GM21723 (cell line): ENCODE data around the gene RPP30.
"Not testable (repeated sequence)": the region's sequence is repeated elsewhere in the genome, so short reads cannot be mapped to it uniquely, and the experiment has no call there.

ENCODE experiments used
- ATAC-seq: cut with Tn5 transposase; IDR thresholded peaks from one replicate; pipeline ENCODE4 v1.9.1; 2021; ENCODE audit warnings: mild to moderate bottlenecking, moderate library complexity; ENCODE audit not compliant: unreplicated experiment

Gene RPP30

GRCh38 chr10:90939116-90939515 is 67.3 kb downstream of the RPP30 start:
- no peak for ATAC-seq

- ATAC-seq = no peak
These were observed 67.9 kb downstream of the RPP30 start for GRCh38 chr10:90939648-90940047.

GRCh38 chr10:90942980-90943379 is 71.2 kb downstream of the RPP30 start:
- ATAC-seq = not testable (repeated sequence)

GRCh38 chr10:90944749-90945148 is 73.0 kb downstream of the RPP30 start:
- no peak for ATAC-seq

GRCh38 chr10:90945491-90946070 is 73.8 kb downstream of the RPP30 start:
- no peak for ATAC-seq

GRCh38 chr10:90947030-90947960 is 75.5 kb downstream of the RPP30 start:
- peak; percentile 91 for ATAC-seq
